HG03139 (cell line): ENCODE results near the gene ERRFI1.

Source experiments
- ATAC-seq: cut with Tn5 transposase; IDR thresholded peaks from one replicate; pipeline ENCODE4 v1.9.1; 2021; ENCODE audit not compliant: unreplicated experiment

Gene ERRFI1

GRCh38 chr1:8004113-8004802 lies 21.9 kb downstream of the ERRFI1 start:
- no peak for ATAC-seq

DNA sequence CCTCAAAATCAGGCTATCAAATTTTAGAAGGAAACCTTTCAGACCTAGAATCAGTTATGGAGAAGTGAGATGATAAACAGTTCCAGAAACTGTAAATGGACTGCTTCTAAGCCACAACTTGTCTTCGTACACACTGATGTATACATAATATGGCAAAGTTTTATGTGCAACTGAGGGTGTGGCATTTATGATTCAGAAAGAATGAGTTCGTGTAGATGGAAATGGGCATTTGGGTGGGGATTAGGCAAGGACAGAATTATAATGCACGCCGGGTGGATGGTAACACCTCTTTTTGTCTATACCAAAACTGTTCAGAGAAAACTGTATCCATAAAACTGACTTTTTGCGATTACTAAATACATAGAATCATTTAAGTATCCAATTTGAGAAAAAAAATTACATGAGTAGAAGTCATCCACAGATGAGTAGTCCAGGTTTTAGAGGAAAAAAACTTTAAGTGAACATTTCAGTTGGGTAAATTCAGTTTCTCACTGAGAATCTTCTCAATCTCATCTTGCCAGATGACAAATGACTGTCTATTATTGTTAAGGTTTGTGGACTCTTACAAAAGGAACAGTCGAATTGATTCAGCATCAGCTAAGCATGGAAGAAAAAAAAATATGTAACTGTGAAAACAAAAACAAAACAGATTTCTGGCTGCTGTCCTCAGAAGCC lies 22.5 kb downstream of the ERRFI1 start:
- ATAC-seq = no peak

- no peak for ATAC-seq
Measured at GRCh38 chr1:8002921-8003320, 23.2 kb downstream of the ERRFI1 start.

- ATAC-seq = no peak
Measured at GRCh38 chr1:8002329-8002910, 23.7 kb downstream of the ERRFI1 start.

GRCh38 chr1:7995437-7995836 lies 30.7 kb downstream of the ERRFI1 start:
- no peak for ATAC-seq

DNA sequence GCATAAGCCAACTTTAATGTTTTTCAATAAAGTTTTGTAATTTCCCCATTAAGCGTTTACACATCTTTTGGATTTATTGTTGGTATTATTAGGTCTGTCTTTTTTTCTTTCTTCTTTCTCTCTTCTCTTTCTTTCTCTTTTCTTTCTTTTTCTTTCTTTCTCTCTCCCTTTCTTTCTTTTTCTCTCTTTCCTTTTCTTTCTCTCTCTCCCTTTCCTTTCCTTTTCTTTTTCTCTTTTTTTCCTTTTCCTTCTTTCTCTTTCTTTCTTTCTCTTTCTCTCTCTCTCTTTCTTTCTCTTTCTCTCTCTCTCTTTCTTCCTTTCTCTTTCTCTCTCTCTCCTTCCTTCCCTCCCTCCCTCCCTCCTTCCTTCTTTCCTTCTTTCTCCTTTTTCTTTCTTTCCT lies 31.3 kb downstream of the ERRFI1 start:
- ATAC-seq = no peak

- peak; percentile 63 for ATAC-seq
Measured at GRCh38 chr1:7993593-7994479, 32.3 kb downstream of the ERRFI1 start.

GRCh38 chr1:7992885-7993284 lies 33.2 kb downstream of the ERRFI1 start:
- ATAC-seq = no peak

DNA sequence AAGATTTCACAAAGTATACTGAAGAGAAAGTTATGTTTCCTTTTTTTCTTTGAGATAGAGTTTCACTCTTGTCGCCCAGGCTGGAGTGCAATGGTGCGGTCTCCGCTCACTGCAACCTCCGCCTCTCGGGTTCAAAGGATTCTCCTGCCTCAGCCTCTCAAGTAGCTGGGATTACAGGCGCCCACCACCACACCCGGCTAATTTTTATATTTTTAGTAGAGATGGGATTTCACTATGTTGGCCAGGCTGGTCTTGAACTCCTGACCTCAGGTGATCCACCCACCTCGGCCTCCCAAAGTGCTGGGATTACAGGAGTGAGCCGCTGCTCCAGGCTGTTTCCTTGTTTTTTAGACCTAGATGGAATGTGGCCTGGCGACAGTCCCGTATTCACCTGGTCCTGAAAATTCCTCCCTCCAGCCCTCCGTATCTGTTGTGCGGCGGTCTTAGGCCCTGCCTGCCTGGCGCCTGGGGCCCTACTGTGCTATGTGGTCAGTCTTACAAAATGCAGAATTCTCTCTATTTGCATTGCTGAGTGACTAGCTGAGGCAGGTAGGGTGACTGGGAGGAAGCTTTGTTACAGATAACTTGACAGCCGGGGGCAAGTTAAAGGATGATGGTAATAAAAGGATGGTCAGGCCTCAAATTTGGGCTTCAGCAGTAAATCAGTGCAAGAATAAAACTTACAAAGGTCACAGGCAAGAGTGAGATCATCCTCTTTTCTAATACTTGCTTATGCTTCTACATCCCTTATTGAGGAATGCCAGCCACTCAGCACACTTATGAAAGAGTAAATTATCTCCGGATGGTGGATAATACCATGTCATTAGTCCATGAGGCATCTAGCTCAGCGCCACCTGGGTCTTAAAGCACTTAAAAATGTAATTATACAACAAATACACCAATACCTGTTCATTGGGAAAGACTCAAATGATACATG lies 34.3 kb downstream of the ERRFI1 start:
- no peak for ATAC-seq

GRCh38 chr1:7989762-7990428 lies 36.2 kb downstream of the ERRFI1 start:
- ATAC-seq = no peak

DNA sequence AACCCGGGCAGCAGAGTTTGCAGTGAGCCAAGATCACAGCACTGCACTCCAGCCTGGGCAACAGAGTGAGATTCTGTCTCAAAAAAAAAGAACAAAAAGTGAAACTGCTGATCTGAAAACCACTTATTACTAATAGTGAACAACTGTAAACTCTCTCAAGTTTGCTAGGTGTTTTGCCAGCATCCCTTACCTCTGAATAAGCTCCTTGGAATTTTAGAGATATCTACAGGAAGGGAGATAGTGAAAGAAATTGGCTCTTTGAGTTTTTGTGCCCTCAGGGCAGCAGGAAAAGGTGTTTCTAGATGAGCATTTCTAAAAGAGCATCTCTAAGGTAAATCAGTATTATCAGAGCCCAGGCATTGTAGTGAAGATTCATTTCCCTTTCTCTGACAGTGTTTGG lies 37.5 kb downstream of the ERRFI1 start:
- ATAC-seq = no peak

- no peak for ATAC-seq
Measured at GRCh38 chr1:7987528-7987927, 38.6 kb downstream of the ERRFI1 start.

DNA sequence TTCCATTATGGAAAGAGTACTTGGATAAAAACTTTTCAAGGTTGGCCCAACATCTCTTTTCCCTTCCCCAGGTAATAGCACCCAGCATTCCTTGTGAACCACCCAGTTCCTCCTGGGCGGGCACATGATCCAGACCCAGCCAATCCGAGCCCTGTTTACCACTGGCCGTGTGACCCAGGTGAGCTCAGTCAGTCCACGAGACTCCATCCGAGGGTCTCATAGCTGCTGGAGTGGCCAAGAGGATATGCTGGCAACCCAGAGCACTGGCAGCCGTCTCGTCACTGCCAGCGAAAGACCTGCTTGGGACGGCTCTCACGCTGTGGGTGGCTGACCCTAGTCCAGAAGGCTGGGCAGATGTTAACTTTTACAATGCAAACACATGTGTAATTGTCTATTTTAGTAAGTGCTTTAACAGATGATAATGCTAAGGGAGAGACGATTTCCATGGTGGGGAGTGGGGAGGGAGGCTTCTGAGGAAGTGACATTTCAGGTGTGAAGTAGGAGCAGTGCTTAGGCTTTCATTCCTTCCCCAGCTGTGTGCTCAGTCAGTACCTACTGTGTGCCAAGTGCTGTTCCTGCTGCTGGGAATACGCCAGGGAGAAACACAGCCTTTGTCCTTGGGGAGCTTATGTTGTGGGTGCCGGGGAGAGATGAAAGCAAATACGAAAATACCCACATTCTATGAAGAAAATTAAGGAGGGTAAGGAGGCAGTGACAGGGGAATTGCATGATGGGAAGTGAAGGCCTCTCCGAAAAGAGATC lies 40.1 kb downstream of the ERRFI1 start:
- no peak for ATAC-seq

GRCh38 chr1:7984811-7985210 lies 41.3 kb downstream of the ERRFI1 start:
- no peak for ATAC-seq

DNA sequence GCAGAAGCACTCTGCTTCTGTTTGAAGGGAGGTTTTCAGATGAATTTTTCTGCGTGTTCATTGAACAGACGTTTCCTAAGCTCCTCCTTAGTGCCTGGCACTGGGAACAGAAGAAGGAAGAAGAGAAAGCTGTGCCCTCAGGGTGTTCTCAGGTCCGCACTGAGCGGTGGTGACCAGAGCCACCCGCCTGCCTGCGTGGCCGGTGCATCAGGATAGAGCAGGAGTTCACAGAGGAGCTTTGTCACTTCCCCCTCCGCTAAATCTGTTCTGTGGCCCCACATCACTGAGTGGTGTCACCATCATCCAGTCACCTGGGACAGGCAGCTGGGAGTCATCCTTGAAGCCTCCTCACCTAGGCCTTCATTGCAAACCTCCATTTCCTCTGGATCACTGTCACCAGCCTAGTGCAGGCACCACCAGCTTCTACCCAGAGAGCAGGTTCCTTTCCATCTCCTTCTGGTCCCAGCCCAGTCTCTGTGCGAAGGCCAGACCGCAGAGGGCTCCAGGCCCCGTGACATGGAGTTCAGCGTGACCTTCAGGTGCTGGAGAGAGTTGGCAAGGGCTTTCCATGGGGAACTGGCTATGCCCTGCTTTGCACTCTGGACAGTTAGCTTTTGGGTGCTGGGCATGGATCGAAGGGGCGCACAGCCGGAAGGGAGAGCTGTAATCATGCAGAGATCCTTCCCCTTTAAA lies 42.9 kb downstream of the ERRFI1 start:
- no peak for ATAC-seq

GRCh38 chr1:7980984-7981383 lies 45.1 kb downstream of the ERRFI1 start:
- ATAC-seq = no peak

- no peak for ATAC-seq
Measured at GRCh38 chr1:7975212-7975865, 50.8 kb downstream of the ERRFI1 start.

DNA sequence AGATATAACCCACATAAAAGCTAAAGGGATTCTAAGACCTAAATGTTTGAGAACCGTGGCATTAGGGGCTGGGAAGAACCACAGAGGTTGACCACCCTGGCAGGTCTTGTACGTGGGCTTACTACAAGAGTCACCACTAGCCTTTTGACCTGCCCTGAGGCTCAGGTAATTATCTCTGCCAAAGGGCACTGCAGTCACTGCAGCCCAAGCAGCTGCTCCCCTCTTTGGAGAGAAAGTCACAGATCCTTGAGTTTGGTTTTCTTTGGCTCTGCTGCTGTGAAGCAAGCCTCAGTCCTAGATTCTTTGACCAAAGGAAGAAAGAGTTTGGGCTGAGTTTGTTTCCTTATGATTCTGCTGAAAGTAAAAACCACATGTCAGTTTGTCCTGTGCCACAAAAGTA lies 53.0 kb downstream of the ERRFI1 start:
- no peak for ATAC-seq
